Smooth muscle cell (in vitro differentiated cells): ENCODE data around the gene GABARAPL1. TPM values are rescaled to one million over a fixed set of nuclear protein-coding genes. Genes with fewer than 3 reads are reported as not detected.
"Not testable (repeated sequence)": the region's sequence is repeated elsewhere in the genome, so short reads cannot be mapped to it uniquely, and the experiment has no call there.

ENCODE experiments used
- DNase-seq: peaks from one replicate; lab custom pipeline; 2025; ENCODE audit not compliant: unreplicated experiment; lab: John Stamatoyannopoulos, UW
- H2AFZ ChIP-seq: fragments of 200-600 bp; sonication (generic); 2 replicates; pipeline ENCODE4 v1.6.0; 2016; ENCODE audit warnings: antibody characterized with exemption, low read depth, mild to moderate bottlenecking
- H3F3A ChIP-seq: fragments of 200-600 bp; sonication (generic); 2 replicates; pipeline ENCODE4 v1.6.0; 2017; ENCODE audit warnings: antibody characterized with exemption, low read depth
- H3K27ac ChIP-seq: fragments of 200-600 bp; sonication (generic); 2 replicates; pipeline ENCODE4 v1.5.1; 2016; ENCODE audit warnings: low read depth, mild to moderate bottlenecking
- H3K27me3 ChIP-seq: fragments of 200-600 bp; sonication (generic); 2 replicates; pipeline ENCODE4 v1.6.1; 2016; ENCODE audit warnings: low read depth, mild to moderate bottlenecking
- H3K36me3 ChIP-seq: fragments of 200-600 bp; sonication (generic); 2 replicates; pipeline ENCODE4 v1.5.1; 2016; ENCODE audit warnings: low read depth
- H3K4me1 ChIP-seq: fragments of 200-600 bp; sonication (generic); 2 replicates; pipeline ENCODE4 v1.5.1; 2016; ENCODE audit warnings: low read depth
- H3K4me2 ChIP-seq: fragments of 200-600 bp; sonication (generic); 2 replicates; pipeline ENCODE4 v1.6.0; 2016; ENCODE audit warnings: mild to moderate bottlenecking
- H3K4me3 ChIP-seq: fragments of 200-600 bp; sonication (generic); 2 replicates; pipeline ENCODE4 v1.5.1; 2016; ENCODE audit warnings: mild to moderate bottlenecking
- H3K79me2 ChIP-seq: fragments of 200-600 bp; sonication (generic); 2 replicates; pipeline ENCODE4 v1.6.0; 2016; ENCODE audit warnings: low read depth, mild to moderate bottlenecking
- H3K9ac ChIP-seq: fragments of 200-600 bp; sonication (generic); 2 replicates; pipeline ENCODE4 v1.6.0; 2016; ENCODE audit warnings: low read depth
- H3K9me3 ChIP-seq: fragments of 200-600 bp; sonication (generic); replicated peaks from 2 replicates; pipeline ENCODE4 v1.5.1; 2016; ENCODE audit warnings: low read depth
- H4K20me1 ChIP-seq: fragments of 200-600 bp; sonication (generic); 2 replicates; pipeline ENCODE4 v1.6.0; 2016; ENCODE audit warnings: low read depth
- WGBS: methylation state at CpG from one replicate; pipeline ENCODE4 v1.1.7; 2016; ENCODE audit warnings: low lambda C conversion rate; 5-methylcytosine and 5-hydroxymethylcytosine counted together
- polyA plus RNA-seq: library from polyadenylated mRNA; unstranded; fragments of >200 nt; fragmentation: Nextera tagmentation; extraction: Ambion mirVana; gene quantifications from 2 replicates; pipeline ENCODE4 v1.2.1, GENCODE V29; 2016
- total RNA-seq: library from RNA; depleted of rRNA; stranded (reverse); fragments of >200 nt; gene quantifications from 2 replicates; pipeline ENCODE4 v1.2.3, GENCODE V29; 2014
- TF ChIP-seq, protein P1 (sequence below): fragments of 200-600 bp; sonication (generic); IDR thresholded peaks from 2 replicates; pipeline ENCODE4 v1.5.1; 2017; ENCODE audit warnings: borderline replicate concordance, mild to moderate bottlenecking, antibody characterized with exemption; ENCODE audit not compliant: insufficient read depth, poor library complexity, severe bottlenecking

Gene GABARAPL1
- total and polyA plus RNA-seq, 2 experiments from 2014 or later: 83.4 to 90.0 TPM

GRCh38 chr12:10214136-10214894 lies 1.6 kb downstream of the GABARAPL1 start:
- 10% methylated on average over 10 of the region's 10 CpGs for WGBS
- DNase-seq: no peak
- H3K4me3 ChIP-seq: peak overlapping the region; percentile 99
- H3K27me3 ChIP-seq: peaks cover 2% of the 10 kb centered on the region
- TF ChIP-seq, protein P1, sequence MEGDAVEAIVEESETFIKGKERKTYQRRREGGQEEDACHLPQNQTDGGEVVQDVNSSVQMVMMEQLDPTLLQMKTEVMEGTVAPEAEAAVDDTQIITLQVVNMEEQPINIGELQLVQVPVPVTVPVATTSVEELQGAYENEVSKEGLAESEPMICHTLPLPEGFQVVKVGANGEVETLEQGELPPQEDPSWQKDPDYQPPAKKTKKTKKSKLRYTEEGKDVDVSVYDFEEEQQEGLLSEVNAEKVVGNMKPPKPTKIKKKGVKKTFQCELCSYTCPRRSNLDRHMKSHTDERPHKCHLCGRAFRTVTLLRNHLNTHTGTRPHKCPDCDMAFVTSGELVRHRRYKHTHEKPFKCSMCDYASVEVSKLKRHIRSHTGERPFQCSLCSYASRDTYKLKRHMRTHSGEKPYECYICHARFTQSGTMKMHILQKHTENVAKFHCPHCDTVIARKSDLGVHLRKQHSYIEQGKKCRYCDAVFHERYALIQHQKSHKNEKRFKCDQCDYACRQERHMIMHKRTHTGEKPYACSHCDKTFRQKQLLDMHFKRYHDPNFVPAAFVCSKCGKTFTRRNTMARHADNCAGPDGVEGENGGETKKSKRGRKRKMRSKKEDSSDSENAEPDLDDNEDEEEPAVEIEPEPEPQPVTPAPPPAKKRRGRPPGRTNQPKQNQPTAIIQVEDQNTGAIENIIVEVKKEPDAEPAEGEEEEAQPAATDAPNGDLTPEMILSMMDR: no peak
- H4K20me1 ChIP-seq: peaks cover 48% of the 10 kb centered on the region
- H3K79me2 ChIP-seq: peaks cover 42% of the 10 kb centered on the region
- no peak overlapping the region for H2AFZ ChIP-seq
- H3K27ac ChIP-seq: peak overlapping the region; percentile 100
- peaks cover 9% of the 10 kb centered on the region for H3K4me1 ChIP-seq
- H3F3A ChIP-seq: peaks cover 16% of the 10 kb centered on the region
- H3K9ac ChIP-seq: peak overlapping the region; percentile 100
- peak overlapping the region; percentile 95 for H3K4me2 ChIP-seq
- H3K36me3 ChIP-seq: no peaks in the 10 kb centered on the region
- no peaks in the 10 kb centered on the region for H3K9me3 ChIP-seq

DNA sequence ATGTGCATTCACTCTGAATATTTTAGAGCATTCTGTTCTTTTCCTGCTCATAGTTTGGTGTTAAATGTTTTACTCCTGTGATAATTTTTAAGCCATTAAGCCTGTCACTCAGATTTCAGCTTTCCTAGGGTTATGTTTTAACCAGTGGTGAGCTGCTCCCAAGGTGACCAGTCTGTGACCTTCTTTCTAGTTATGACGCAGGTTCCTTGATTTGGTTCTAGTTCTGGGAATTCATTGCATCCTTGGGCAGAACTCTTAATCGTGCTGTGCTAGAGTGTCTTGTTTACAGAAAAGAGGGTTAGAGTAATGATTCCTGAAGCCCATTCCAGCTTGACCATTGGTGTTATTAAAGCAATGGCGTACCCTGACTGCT lies 2.2 kb downstream of the GABARAPL1 start:
- peak overlapping the region; percentile 100 for H3K9ac ChIP-seq

GRCh38 chr12:10215436-10215835 lies 2.8 kb downstream of the GABARAPL1 start:
- peaks cover 2% of the 10 kb centered on the region for H3K27me3 ChIP-seq
- WGBS: 61% methylated on average over 2 of the region's 2 CpGs
- TF ChIP-seq, protein P1: no peak
- peak overlapping the region; percentile 95 for H3K4me2 ChIP-seq
- H3K4me1 ChIP-seq: peaks cover 9% of the 10 kb centered on the region
- H3K9ac ChIP-seq: peak overlapping the region; percentile 100
- peaks cover 59% of the 10 kb centered on the region for H4K20me1 ChIP-seq
- DNase-seq: no peak
- no peak overlapping the region for H2AFZ ChIP-seq
- no peaks in the 10 kb centered on the region for H3K36me3 ChIP-seq
- peaks cover 42% of the 10 kb centered on the region for H3K79me2 ChIP-seq
- H3K9me3 ChIP-seq: no peaks in the 10 kb centered on the region
- peak overlapping the region; percentile 99 for H3K4me3 ChIP-seq
- peaks cover 23% of the 10 kb centered on the region for H3F3A ChIP-seq
- peak overlapping the region; percentile 100 for H3K27ac ChIP-seq

More for the DNA sequence above, 2.2 kb downstream of the GABARAPL1 start:
- 55% methylated on average over 3 of the region's 3 CpGs for WGBS
- Histone ChIP-seq H3K27me3 (peaks cover 2% of the 10 kb centered on the region), H3K36me3 (no peaks in the 10 kb centered on the region), H3K79me2 (peaks cover 42% of the 10 kb centered on the region), H4K20me1 (peaks cover 53% of the 10 kb centered on the region), H3K27ac (peak overlapping the region; percentile 100), H3K9me3 (no peaks in the 10 kb centered on the region), H3K4me1 (peaks cover 9% of the 10 kb centered on the region), H3F3A (peaks cover 17% of the 10 kb centered on the region), H3K4me2 (peak overlapping the region; percentile 95), H3K4me3 (peak overlapping the region; percentile 99), H2AFZ (no peak overlapping the region)
- DNase-seq: no peak
- TF ChIP-seq, protein P1: no peak

GRCh38 chr12:10215946-10216345 lies 3.3 kb downstream of the GABARAPL1 start:
- H3K9me3 ChIP-seq, DNase-seq, H3K27ac ChIP-seq, H3K9ac ChIP-seq, H3K36me3 ChIP-seq, H2AFZ ChIP-seq, H3K27me3 ChIP-seq, H3K4me1 ChIP-seq: not testable (repeated sequence)
- Histone ChIP-seq H3K4me2 (peak overlapping the region; percentile 95), H4K20me1 (peaks cover 64% of the 10 kb centered on the region), H3F3A (peaks cover 23% of the 10 kb centered on the region), H3K79me2 (peaks cover 42% of the 10 kb centered on the region), H3K4me3 (peak overlapping the region; percentile 99)
- 96% methylated on average over 13 of the region's 13 CpGs for WGBS
